Neural progenitor cell (in vitro differentiated cells): ENCODE results near the gene AREL1.

Experiments
- EZH2 ChIP-seq: fragments of 200-600 bp; sonication (generic); IDR thresholded peaks from 2 replicates; pipeline ENCODE4 v1.6.1; 2017; ENCODE audit warnings: antibody characterized with exemption, mild to moderate bottlenecking, moderate library complexity
- EZH2phosphoT487 ChIP-seq: fragments of 200-600 bp; sonication (generic); IDR thresholded peaks from 2 replicates; pipeline ENCODE4 v1.6.1; 2017; ENCODE audit warnings: antibody characterized with exemption
- TF ChIP-seq, protein P1 (sequence below): fragments of 200-600 bp; sonication (generic); IDR thresholded peaks from 2 replicates; pipeline ENCODE4 v1.5.1; 2017; ENCODE audit warnings: antibody characterized with exemption, mild to moderate bottlenecking

DNA sequence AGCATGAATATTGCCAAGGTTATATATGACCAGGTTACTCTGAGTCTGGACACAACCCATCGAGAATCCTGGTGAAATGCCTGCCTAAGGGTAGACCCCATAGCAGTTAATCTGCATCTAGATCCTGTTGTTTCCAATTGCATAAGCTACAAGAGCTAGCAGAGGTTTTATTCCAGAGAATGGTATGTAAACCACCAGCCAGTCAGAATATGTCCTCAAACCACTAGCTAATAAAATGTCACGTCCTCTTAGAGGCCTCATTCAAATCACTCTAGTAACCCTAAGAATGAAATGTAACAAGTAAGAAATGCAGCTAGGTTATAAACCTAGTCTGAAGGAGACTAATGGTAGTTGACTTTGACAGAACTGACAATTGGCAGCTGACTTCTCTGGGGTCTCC lies 41.3 kb upstream of the AREL1 start:
- TF ChIP-seq, protein P1, sequence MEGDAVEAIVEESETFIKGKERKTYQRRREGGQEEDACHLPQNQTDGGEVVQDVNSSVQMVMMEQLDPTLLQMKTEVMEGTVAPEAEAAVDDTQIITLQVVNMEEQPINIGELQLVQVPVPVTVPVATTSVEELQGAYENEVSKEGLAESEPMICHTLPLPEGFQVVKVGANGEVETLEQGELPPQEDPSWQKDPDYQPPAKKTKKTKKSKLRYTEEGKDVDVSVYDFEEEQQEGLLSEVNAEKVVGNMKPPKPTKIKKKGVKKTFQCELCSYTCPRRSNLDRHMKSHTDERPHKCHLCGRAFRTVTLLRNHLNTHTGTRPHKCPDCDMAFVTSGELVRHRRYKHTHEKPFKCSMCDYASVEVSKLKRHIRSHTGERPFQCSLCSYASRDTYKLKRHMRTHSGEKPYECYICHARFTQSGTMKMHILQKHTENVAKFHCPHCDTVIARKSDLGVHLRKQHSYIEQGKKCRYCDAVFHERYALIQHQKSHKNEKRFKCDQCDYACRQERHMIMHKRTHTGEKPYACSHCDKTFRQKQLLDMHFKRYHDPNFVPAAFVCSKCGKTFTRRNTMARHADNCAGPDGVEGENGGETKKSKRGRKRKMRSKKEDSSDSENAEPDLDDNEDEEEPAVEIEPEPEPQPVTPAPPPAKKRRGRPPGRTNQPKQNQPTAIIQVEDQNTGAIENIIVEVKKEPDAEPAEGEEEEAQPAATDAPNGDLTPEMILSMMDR = no peak
- TF ChIP-seq EZH2 (no peak), EZH2phosphoT487 (no peak)
